Calu3 (cell line): ENCODE results near the gene SERPINB10. TPM values are rescaled to one million over a fixed set of nuclear protein-coding genes. Genes with fewer than 3 reads are reported as not detected.

Source experiments
- BruUV-seq: library from RNA; stranded (reverse); fragments of 400-500 nt; replicated peaks from 2 replicates; lab custom pipeline; 2021; lab: Mats Ljungman, UMichigan
- CTCF ChIA-PET: fragments of 300-600 bp; sonication (Branson Sonifier 250); formaldehyde crosslinking; loops from one replicate; lab custom pipeline; 2022; ENCODE audit warnings: antibody characterized with exemption; lab: Charles Lee
- DNase-seq: peaks from one replicate; pipeline ENCODE4 v3.0.0; 2022
- H3K27ac Mint-ChIP-seq: one replicate; pipeline ENCODE4 v1.8.0; 2022; ENCODE audit warnings: mixed read lengths; ENCODE audit not compliant: unreplicated experiment
- H3K27me3 Mint-ChIP-seq: one replicate; pipeline ENCODE4 v1.8.0; 2022; ENCODE audit warnings: mixed read lengths; ENCODE audit not compliant: unreplicated experiment
- H3K36me3 Mint-ChIP-seq: one replicate; pipeline ENCODE4 v1.8.0; 2022; ENCODE audit warnings: mild to moderate bottlenecking, moderate library complexity, mixed read lengths; ENCODE audit not compliant: insufficient read depth, unreplicated experiment
- H3K4me1 Mint-ChIP-seq: one replicate; pipeline ENCODE4 v1.8.0; 2022; ENCODE audit warnings: mild to moderate bottlenecking, low read depth, mixed read lengths; ENCODE audit not compliant: unreplicated experiment
- H3K4me3 Mint-ChIP-seq: one replicate; pipeline ENCODE4 v1.8.0; 2022; ENCODE audit warnings: mild to moderate bottlenecking, low read depth, moderate library complexity, mixed read lengths; ENCODE audit not compliant: unreplicated experiment
- H3K9me3 Mint-ChIP-seq: one replicate; pipeline ENCODE4 v1.8.0; 2022; ENCODE audit warnings: low read depth, mixed read lengths; ENCODE audit not compliant: unreplicated experiment
- intact Hi-C: fragments of 100-400 bp; cut with micrococcal nuclease; formaldehyde crosslinking; loops from one replicate; pipeline ENCODE4 v1.10.0; 2022; ENCODE audit not compliant: unreplicated experiment
- total RNA-seq: library from RNA; stranded (reverse); gene quantifications from 2 replicates; pipeline ENCODE4 v1.2.3, GENCODE V29; 2022
- TF ChIP-seq, protein P1 (sequence below): fragments of 200-600 bp; IDR thresholded peaks from one replicate; pipeline ENCODE4 v1.8.0; 2022; ENCODE audit warnings: antibody characterized with exemption; ENCODE audit not compliant: unreplicated experiment

The SERPINB10 gene
- total RNA-seq, 1 experiment from 2014 or later: not detected

DNA sequence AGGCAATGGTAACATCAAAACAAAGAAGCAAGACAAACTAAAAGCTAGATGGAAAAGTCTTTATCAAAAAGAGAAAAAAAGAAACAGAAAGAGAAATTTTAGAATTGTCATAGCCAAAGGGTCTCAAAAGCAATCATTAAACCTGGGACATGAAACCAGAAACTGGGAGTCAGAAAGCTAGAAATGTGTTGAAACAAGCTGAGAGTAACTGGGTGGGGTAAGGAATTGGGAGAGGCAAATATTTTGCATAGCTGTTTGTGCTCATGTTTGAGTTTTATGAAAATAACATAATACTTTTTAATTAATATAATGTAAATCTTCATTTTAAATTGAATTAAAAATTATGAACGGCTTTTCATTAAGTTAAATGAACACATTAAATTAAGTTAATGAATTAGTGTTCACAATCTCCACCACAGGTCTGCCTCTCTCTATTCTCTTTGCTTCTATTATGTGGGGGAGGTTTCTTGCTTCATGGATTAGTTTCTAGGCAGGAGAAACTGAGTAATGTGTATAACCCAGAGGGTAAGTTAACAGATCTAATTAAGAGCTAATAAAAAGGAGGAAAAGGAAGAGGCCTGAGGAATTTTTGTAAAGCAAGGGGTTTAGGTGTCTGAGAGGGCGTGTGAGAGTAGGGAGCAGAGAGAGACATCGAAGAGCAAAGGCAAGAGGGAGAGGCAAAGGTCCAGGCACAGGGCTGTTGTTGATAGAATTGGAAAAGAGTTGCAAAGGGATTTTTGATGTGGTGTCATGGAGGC is 40.2 kb upstream of the SERPINB10 start:
- TF ChIP-seq, protein P1, sequence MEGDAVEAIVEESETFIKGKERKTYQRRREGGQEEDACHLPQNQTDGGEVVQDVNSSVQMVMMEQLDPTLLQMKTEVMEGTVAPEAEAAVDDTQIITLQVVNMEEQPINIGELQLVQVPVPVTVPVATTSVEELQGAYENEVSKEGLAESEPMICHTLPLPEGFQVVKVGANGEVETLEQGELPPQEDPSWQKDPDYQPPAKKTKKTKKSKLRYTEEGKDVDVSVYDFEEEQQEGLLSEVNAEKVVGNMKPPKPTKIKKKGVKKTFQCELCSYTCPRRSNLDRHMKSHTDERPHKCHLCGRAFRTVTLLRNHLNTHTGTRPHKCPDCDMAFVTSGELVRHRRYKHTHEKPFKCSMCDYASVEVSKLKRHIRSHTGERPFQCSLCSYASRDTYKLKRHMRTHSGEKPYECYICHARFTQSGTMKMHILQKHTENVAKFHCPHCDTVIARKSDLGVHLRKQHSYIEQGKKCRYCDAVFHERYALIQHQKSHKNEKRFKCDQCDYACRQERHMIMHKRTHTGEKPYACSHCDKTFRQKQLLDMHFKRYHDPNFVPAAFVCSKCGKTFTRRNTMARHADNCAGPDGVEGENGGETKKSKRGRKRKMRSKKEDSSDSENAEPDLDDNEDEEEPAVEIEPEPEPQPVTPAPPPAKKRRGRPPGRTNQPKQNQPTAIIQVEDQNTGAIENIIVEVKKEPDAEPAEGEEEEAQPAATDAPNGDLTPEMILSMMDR: no peak
- H3K27ac Mint-ChIP-seq: no peak overlapping the region
- no peak for DNase-seq
- no peak overlapping the region for H3K4me3 Mint-ChIP-seq
- H3K4me1 Mint-ChIP-seq: peaks cover 37% of the 10 kb centered on the region
- CTCF ChIA-PET: no interaction called here
- no peaks in the 10 kb centered on the region for H3K36me3 Mint-ChIP-seq
- H3K9me3 Mint-ChIP-seq: no peaks in the 10 kb centered on the region
- no TSS peak for BruUV-seq
- no peaks in the 10 kb centered on the region for H3K27me3 Mint-ChIP-seq
- intact Hi-C loops: no loop called here

DNA sequence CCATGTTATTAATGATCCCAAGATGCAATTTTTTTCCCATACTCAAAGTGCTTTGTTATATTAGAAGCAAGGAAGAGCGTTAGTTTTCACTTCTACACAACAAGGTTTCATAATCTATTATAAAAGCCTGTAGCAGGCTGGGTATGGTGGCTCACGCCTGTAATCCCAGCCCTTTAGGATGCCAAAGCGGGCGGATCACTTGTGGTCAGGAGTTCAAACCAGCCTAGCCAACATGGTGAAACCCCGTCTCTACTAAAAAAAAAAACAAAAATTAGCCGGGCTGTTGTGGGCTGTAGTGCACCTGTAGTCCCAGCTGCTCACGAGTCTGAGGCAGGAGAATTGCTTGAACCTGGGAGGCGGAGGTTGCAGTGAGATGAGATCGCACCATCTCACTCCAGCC is 39.2 kb upstream of the SERPINB10 start:
- Mint-ChIP-seq H3K4me1 (peaks cover 37% of the 10 kb centered on the region), H3K27ac (no peak overlapping the region), H3K9me3 (no peaks in the 10 kb centered on the region), H3K36me3 (no peaks in the 10 kb centered on the region), H3K27me3 (no peaks in the 10 kb centered on the region), H3K4me3 (no peak overlapping the region)
- BruUV-seq: no TSS peak
- intact Hi-C loops: no loop called here
- DNase-seq: no peak
- CTCF ChIA-PET: no interaction called here
- TF ChIP-seq, protein P1: no peak

DNA sequence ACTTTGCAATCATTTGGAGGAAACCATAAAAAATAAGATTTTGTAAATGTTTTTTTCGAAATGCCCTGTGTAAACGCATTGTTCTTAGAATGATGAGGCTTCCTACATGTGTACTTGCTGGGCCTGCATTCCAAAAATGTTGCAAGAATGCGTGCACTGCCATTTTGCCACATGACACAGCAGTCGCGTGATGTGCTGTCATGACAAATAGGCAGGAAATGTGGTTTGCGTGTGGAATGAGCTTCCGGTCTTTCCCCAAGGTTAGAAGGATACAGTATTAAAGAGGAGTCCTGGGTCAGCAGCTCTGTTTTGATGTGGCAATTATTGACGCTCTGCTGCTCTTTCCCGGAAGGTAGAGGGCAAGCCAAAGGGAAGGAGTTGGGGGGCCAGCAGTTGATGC is 38.4 kb upstream of the SERPINB10 start:
- no peaks in the 10 kb centered on the region for H3K36me3 Mint-ChIP-seq
- intact Hi-C loops: no loop called here
- H3K27ac Mint-ChIP-seq: peak overlapping the region; percentile 49
- BruUV-seq: no TSS peak
- peaks cover 37% of the 10 kb centered on the region for H3K4me1 Mint-ChIP-seq
- TF ChIP-seq, protein P1: no peak
- H3K9me3 Mint-ChIP-seq: no peaks in the 10 kb centered on the region
- DNase-seq: no peak
- CTCF ChIA-PET: no interaction called here
- H3K4me3 Mint-ChIP-seq: no peak overlapping the region
- H3K27me3 Mint-ChIP-seq: no peaks in the 10 kb centered on the region

DNA sequence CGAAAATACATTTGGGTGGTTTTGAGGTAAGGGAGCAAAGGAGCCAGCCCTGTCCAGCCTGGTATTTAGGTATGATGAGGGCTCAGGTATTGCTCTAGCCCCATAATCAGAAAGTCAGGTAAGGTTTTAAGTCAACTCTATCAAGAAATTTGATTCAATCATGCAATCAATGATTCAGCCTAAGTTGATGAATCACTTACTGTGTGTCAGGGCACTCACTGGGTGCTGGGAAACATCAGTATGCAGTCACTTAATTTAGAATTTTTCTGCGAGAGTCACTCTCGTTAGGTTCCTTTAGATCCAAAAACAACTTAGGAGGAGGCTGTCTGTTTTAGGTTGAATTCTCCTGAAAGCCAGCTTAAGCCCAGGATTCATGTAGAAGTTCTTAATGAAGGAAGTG is 37.9 kb upstream of the SERPINB10 start:
- Mint-ChIP-seq H3K4me3 (no peak overlapping the region), H3K36me3 (no peaks in the 10 kb centered on the region), H3K27ac (peak overlapping the region; percentile 49), H3K27me3 (no peaks in the 10 kb centered on the region), H3K4me1 (peaks cover 37% of the 10 kb centered on the region), H3K9me3 (no peaks in the 10 kb centered on the region)
- TF ChIP-seq, protein P1: no peak
- CTCF ChIA-PET: no interaction called here
- BruUV-seq: no TSS peak
- DNase-seq: no peak
- intact Hi-C loops: no loop called here
